Endothelial cell of umbilical vein (primary cell): Measurements from ENCODE around the gene MGLL. TPM values are rescaled to one million over a fixed set of nuclear protein-coding genes. Genes with fewer than 3 reads are reported as not detected.

Source experiments
- BruUV-seq: library from RNA; stranded (reverse); fragments of 400-500 nt; replicated peaks from 2 replicates; lab custom pipeline; 2021; lab: Mats Ljungman, UMichigan
- CTCF ChIA-PET: fragments of 300-600, 350-600 bp; sonication (Branson Sonifier 250); formaldehyde crosslinking; loops from one replicate; lab custom pipeline; 2021; ENCODE audit warnings: antibody characterized with exemption, inconsistent platforms; lab: Charles Lee
- POLR2A ChIA-PET: fragments of 300-600, 350-600 bp; sonication (Branson Sonifier 250); formaldehyde crosslinking; loops from one replicate; lab custom pipeline; 2021; ENCODE audit warnings: antibody characterized with exemption, inconsistent platforms; lab: Charles Lee
- DNase-seq: peaks from one replicate; pipeline ENCODE4 v3.0.0-alpha.2; 2011; ENCODE audit warnings: low read depth, low spot score
- FAIRE-seq: peaks from 2 replicates; lab custom pipeline; 2011; peaks lifted over from hg19 to GRCh38; lab: Jason Lieb, UNC
- H2AFZ ChIP-seq: 2 replicates; pipeline ENCODE4 v1.6.0; 2012; ENCODE audit warnings: low read depth, low read length, control low read depth, inconsistent platforms
- H3K27ac ChIP-seq: 2 replicates; pipeline ENCODE4 v1.5.1; 2011; ENCODE audit warnings: low read depth, mild to moderate bottlenecking, control low read depth, low read length, moderate library complexity; ENCODE audit not compliant: insufficient read depth
- H3K27me3 ChIP-seq, 2 experiments: 2 replicates each; pipeline versions ENCODE4 v1.6.0 to v1.6.1; 2011; ENCODE audit warnings: low read length in 2 of 2, mixed read lengths in 1 of 2; ENCODE audit not compliant: control insufficient read depth in 2 of 2, insufficient read depth in 2 of 2
- H3K36me3 ChIP-seq, 2 experiments: 2 replicates in 1 of 2; 3 replicates in 1 of 2; pipeline ENCODE4 v1.5.1; 2011; ENCODE audit warnings: low read length in 2 of 2, mild to moderate bottlenecking in 1 of 2, moderate library complexity in 1 of 2; ENCODE audit not compliant: control insufficient read depth in 2 of 2, insufficient read depth in 2 of 2; ENCODE audit errors: extremely low read depth in 1 of 2
- H3K4me1 ChIP-seq: 3 replicates; pipeline ENCODE4 v1.5.1; 2011; ENCODE audit warnings: mild to moderate bottlenecking, low read length; ENCODE audit not compliant: control insufficient read depth, insufficient read depth; ENCODE audit errors: extremely low read depth
- H3K4me2 ChIP-seq: 2 replicates; pipeline ENCODE4 v1.6.1; 2011; ENCODE audit warnings: low read length, control low read depth, mixed read lengths; ENCODE audit not compliant: insufficient read depth
- H3K4me3 ChIP-seq, 3 experiments: fragments of 200-600 bp in 1 of 3; sonication (generic), shearing (Covaris generic) in 1 of 3; replicated peaks in 1 of 3; 2 replicates each; pipeline ENCODE4 v1.5.1; 2011 to 2016; ENCODE audit warnings: control low read depth in 3 of 3, low read length in 3 of 3, mild to moderate bottlenecking in 2 of 3, inconsistent platforms in 1 of 3, low read depth in 1 of 3, moderate library complexity in 1 of 3; ENCODE audit not compliant: insufficient read depth in 1 of 3
- H3K79me2 ChIP-seq: 2 replicates; pipeline ENCODE4 v1.6.0; 2012; ENCODE audit warnings: low read length, inconsistent platforms; ENCODE audit not compliant: control insufficient read depth, insufficient read depth
- H3K9ac ChIP-seq: replicated peaks from 2 replicates; pipeline ENCODE3; 2011; ENCODE audit warnings: low read length, control low read depth; ENCODE audit not compliant: insufficient read depth; ENCODE audit errors: extremely low read depth
- H3K9me1 ChIP-seq: replicated peaks from 3 replicates; pipeline ENCODE4 v1.6.0; 2011; ENCODE audit warnings: mild to moderate bottlenecking, low read length; ENCODE audit not compliant: control insufficient read depth, insufficient read depth; ENCODE audit errors: extremely low read depth
- H3K9me3 ChIP-seq: replicated peaks from 2 replicates; pipeline ENCODE4 v1.5.1; 2012; ENCODE audit warnings: low read length, inconsistent platforms; ENCODE audit not compliant: control insufficient read depth, insufficient read depth
- H4K20me1 ChIP-seq: replicated peaks from 2 replicates; pipeline ENCODE3; 2011; ENCODE audit warnings: mild to moderate bottlenecking, low read length; ENCODE audit not compliant: control insufficient read depth, insufficient read depth; ENCODE audit errors: extremely low read depth
- EZH2 ChIP-seq: IDR thresholded peaks from 2 replicates; pipeline ENCODE4 v1.6.1; 2012; ENCODE audit warnings: borderline replicate concordance, low read depth, mild to moderate bottlenecking, moderate library complexity, low read length, inconsistent platforms; ENCODE audit not compliant: severe bottlenecking
- FOS ChIP-seq: IDR thresholded peaks from 2 replicates; pipeline ENCODE4 v1.6.1; 2011; ENCODE audit warnings: mild to moderate bottlenecking, low read length, moderate library complexity, borderline replicate concordance; ENCODE audit not compliant: insufficient read depth
- GATA2 ChIP-seq: IDR thresholded peaks from 2 replicates; pipeline ENCODE4 v1.7.0; 2011; ENCODE audit warnings: low read depth, mild to moderate bottlenecking, moderate library complexity, mixed read lengths, low read length; ENCODE audit not compliant: insufficient read length, insufficient read depth
- JUN ChIP-seq: IDR thresholded peaks from 2 replicates; pipeline ENCODE4 v1.6.1; 2011; ENCODE audit warnings: borderline replicate concordance, low read depth; ENCODE audit not compliant: insufficient read length, insufficient read depth
- POLR2A ChIP-seq: IDR thresholded peaks from 2 replicates; pipeline ENCODE4 v1.6.1; 2012; ENCODE audit warnings: low read depth, mild to moderate bottlenecking, control low read depth, low read length
- POLR2AphosphoS5 ChIP-seq: IDR thresholded peaks from 2 replicates; pipeline ENCODE4 v1.6.1; 2012; ENCODE audit warnings: low read depth, mild to moderate bottlenecking, control low read depth, low read length, moderate library complexity; ENCODE audit not compliant: insufficient read depth
- dilution Hi-C: fragments of 300-500 bp; cut with MboI; formaldehyde crosslinking; loops from one replicate; pipeline ENCODE4 v1.15.0; 2019; ENCODE audit warnings: low sequenced_read_pairs; ENCODE audit not compliant: extremely low pct_ligation_motif_present
- intact Hi-C: fragments of 100-400 bp; cut with micrococcal nuclease; formaldehyde crosslinking; loops from one replicate; pipeline ENCODE4 v1.10.0; 2022
- polyA plus RNA-seq, 4 experiments: library from polyadenylated mRNA; depleted of rRNA in 3 of 4; stranded (reverse) in 3 of 4; unstranded in 1 of 4; fragments of >200 nt; gene quantifications; 2 replicates each; pipeline versions ENCODE4 v1.2.1 to v1.2.3, GENCODE V29; 2011 to 2012; ENCODE audit warnings: missing spikeins in 1 of 4
- total RNA-seq: library from RNA; stranded (reverse); gene quantifications from 2 replicates; pipeline ENCODE4 v1.2.3, GENCODE V29; 2021
- TF ChIP-seq, protein P1 (sequence below), 2 donors: IDR thresholded peaks; 1 replicate in 1 of 2; 2 replicates in 1 of 2; pipeline ENCODE4 v1.5.1; 2011; ENCODE audit warnings: low read length in 2 of 2, mild to moderate bottlenecking in 2 of 2, moderate library complexity in 2 of 2, control low read depth in 1 of 2, inconsistent platforms in 1 of 2, low read depth in 1 of 2; ENCODE audit not compliant: insufficient read depth in 1 of 2; ENCODE audit errors: extremely low read depth in 1 of 2

The MGLL gene
- total and polyA plus RNA-seq, 2 donors (not counting 3 experiments of a cell fraction or from before 2014, with no cell fraction given) = 30.7 to 60.2 TPM

- intact Hi-C loops (no loop called here), dilution Hi-C loops (no loop called here)
- Histone ChIP-seq H3K9me3 (no peaks in the 10 kb centered on the region), H4K20me1 (no peaks in the 10 kb centered on the region), H3K79me2 (peaks cover 26% of the 10 kb centered on the region), H3K9me1 (no peaks in the 10 kb centered on the region), H3K27ac (no peak overlapping the region), H3K4me3 (no peak overlapping the region), H2AFZ (no peak overlapping the region), H3K27me3 (no peaks in the 10 kb centered on the region), H3K4me1 (peaks cover 28% of the 10 kb centered on the region), H3K4me2 (no peak overlapping the region), H3K9ac (no peak overlapping the region), H3K36me3 (no peaks in the 10 kb centered on the region)
- POLR2A ChIA-PET = no interaction called here
- CTCF ChIA-PET = interaction anchor here (1.0 kb wide), 1 partner anchor 17 kb away, joined by 3 read pairs; no protein-coding TSS in a partner anchor
- no TSS peak for BruUV-seq
- DNase-seq (no peak), FAIRE-seq (no peak)
- TF ChIP-seq GATA2 (no peak), POLR2A (no peak), JUN (no peak), EZH2 (no peak), POLR2AphosphoS5 (no peak), FOS (no peak)
- TF ChIP-seq, protein P1, sequence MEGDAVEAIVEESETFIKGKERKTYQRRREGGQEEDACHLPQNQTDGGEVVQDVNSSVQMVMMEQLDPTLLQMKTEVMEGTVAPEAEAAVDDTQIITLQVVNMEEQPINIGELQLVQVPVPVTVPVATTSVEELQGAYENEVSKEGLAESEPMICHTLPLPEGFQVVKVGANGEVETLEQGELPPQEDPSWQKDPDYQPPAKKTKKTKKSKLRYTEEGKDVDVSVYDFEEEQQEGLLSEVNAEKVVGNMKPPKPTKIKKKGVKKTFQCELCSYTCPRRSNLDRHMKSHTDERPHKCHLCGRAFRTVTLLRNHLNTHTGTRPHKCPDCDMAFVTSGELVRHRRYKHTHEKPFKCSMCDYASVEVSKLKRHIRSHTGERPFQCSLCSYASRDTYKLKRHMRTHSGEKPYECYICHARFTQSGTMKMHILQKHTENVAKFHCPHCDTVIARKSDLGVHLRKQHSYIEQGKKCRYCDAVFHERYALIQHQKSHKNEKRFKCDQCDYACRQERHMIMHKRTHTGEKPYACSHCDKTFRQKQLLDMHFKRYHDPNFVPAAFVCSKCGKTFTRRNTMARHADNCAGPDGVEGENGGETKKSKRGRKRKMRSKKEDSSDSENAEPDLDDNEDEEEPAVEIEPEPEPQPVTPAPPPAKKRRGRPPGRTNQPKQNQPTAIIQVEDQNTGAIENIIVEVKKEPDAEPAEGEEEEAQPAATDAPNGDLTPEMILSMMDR (IDR thresholded peaks at IDR 0.05; ENCODE audit: extremely low read depth in 1 of 2, insufficient read depth in 1 of 2, low read depth in 1 of 2, low read length in 2 of 2) = no peak
Observed at GRCh38 chr3:127764841-127765362, 57.4 kb downstream of the MGLL start.
